ENCODE data around the gene DHX30. TPM values are rescaled to one million over a fixed set of nuclear protein-coding genes. Genes with fewer than 3 reads are reported as not detected.

The DHX30 gene
- total RNA-seq, 1 donor from 2014 or later = 99.5 TPM

DNA sequence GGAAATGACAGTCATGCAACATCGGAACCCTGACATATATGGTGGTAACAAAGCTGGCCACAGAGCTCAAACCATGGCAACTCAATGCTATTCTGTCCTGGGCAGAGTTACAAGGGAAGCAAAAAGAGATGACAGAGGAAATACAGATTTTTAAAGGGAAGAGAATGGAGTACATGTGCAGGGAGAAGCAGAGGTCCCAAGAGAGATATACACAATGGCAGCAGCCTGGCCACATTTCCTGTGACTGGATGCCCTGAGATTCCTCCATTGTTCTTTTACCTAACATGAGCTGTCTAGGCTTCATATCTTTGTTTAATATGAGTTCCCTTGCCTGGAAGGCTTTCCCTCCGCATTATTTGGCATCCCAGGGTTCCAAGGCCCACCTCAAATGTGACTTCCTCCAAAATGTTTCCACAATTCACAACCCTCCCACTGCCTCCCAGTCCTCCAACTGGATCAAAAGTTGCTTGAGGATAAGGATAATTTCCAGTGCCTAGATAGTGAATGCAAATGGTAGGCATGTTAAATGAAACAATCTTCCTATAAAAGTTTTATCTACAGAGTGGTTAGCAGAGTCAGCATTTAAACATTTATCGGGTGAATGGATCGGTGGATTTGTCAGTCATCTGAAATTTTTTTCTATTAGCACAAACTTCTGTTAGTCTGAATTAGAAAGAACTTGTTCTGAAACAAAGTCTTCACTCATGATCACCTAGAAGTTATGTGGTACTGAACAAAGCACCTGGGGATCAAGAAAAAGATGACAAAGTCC, 86.2 kb downstream of the DHX30 start:
- no peak for DNase-seq (ENCODE audit: extremely low spot score, unreplicated experiment)
- H3K27me3 Mint-ChIP-seq = no peaks in the 10 kb centered on the region
- TF ChIP-seq, protein P1, sequence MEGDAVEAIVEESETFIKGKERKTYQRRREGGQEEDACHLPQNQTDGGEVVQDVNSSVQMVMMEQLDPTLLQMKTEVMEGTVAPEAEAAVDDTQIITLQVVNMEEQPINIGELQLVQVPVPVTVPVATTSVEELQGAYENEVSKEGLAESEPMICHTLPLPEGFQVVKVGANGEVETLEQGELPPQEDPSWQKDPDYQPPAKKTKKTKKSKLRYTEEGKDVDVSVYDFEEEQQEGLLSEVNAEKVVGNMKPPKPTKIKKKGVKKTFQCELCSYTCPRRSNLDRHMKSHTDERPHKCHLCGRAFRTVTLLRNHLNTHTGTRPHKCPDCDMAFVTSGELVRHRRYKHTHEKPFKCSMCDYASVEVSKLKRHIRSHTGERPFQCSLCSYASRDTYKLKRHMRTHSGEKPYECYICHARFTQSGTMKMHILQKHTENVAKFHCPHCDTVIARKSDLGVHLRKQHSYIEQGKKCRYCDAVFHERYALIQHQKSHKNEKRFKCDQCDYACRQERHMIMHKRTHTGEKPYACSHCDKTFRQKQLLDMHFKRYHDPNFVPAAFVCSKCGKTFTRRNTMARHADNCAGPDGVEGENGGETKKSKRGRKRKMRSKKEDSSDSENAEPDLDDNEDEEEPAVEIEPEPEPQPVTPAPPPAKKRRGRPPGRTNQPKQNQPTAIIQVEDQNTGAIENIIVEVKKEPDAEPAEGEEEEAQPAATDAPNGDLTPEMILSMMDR (conservative IDR thresholded peaks at IDR 0.05) = no peak
- H3K27ac Mint-ChIP-seq = no peak overlapping the region
- peaks cover 41% of the 10 kb centered on the region for H3K4me1 Mint-ChIP-seq (ENCODE audit: unreplicated experiment)
- H3K9me3 Mint-ChIP-seq = no peaks in the 10 kb centered on the region
- no peak overlapping the region for H3K4me3 Mint-ChIP-seq
- peaks cover 39% of the 10 kb centered on the region for H3K36me3 Mint-ChIP-seq

GRCh38 chr3:47890126-47890827, 87.3 kb downstream of the DHX30 start:
- no peak for DNase-seq (ENCODE audit: extremely low spot score, unreplicated experiment)
- Mint-ChIP-seq H3K27ac (peak overlapping the region; percentile 86), H3K36me3 (peaks cover 33% of the 10 kb centered on the region), H3K4me1 (ENCODE audit: unreplicated experiment) (peaks cover 41% of the 10 kb centered on the region), H3K27me3 (no peaks in the 10 kb centered on the region), H3K4me3 (peak overlapping the region; percentile 67), H3K9me3 (no peaks in the 10 kb centered on the region)
- TF ChIP-seq, protein P1 (conservative IDR thresholded peaks at IDR 0.05) = no peak

DNA sequence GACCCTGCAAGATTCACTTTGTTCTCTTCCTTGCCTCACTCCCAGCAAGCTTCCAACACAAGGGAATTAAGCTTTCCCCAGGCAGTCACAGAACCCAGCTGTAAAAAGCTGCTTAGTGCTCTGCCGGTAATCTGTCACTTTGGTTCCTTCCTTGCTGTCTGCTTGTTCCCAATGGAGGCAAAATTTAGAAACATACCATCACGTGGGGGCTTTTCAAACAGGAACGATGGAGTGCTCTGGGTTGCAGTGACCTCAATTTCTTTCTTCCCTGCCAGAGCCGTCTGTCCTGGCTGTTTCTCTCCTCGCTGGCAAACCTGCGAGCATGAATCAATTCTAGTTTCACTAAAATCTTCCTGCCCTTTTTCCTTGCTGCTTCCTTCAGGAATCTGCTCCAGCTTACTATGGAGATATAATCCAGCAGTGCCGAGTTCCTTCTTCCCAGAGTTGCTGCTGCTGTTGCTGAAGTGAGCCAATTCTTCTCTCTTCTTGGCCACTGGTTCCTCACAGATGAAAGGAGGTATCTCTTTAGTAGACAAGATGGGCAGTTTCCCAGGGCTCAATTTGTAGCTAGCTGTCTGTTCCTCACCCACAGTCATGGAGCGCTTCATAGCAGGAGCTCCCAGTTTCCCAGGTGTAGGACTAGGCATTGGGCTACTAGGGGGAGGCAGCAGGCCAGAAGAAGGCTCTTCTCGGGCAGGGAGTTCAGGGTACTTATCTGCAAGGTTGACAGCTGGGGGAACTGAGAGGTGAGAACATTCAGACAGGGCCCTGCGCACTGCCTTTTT, 88.1 kb downstream of the DHX30 start:
- H3K36me3 Mint-ChIP-seq = peaks cover 36% of the 10 kb centered on the region
- H3K27me3 Mint-ChIP-seq = no peaks in the 10 kb centered on the region
- TF ChIP-seq, protein P1 (conservative IDR thresholded peaks at IDR 0.05) = no peak
- H3K27ac Mint-ChIP-seq = peak overlapping the region; percentile 86
- no peak for DNase-seq (ENCODE audit: extremely low spot score, unreplicated experiment)
- peaks cover 41% of the 10 kb centered on the region for H3K4me1 Mint-ChIP-seq (ENCODE audit: unreplicated experiment)
- H3K9me3 Mint-ChIP-seq = no peaks in the 10 kb centered on the region
- peak overlapping the region; percentile 67 for H3K4me3 Mint-ChIP-seq

DNA sequence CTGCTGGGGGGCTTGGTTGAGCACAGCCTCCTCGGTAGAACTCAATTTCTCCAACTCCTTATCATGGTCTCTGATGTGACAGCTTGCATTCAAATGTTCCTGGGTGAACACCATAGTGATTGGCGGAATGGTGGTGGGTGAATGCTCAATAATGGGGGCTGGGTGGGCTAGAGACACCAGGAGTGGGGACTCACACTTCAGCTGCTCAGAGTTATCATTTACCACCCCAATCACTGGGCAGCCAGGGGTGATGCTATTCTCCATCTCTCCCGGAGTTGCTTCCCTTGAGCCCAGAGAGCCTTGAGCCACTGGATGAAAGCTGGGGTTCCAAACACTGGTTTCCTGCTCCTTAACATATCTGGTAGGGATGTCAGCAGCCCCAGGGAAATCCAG, 88.7 kb downstream of the DHX30 start:
- Mint-ChIP-seq H3K27ac (no peak overlapping the region), H3K9me3 (no peaks in the 10 kb centered on the region), H3K27me3 (no peaks in the 10 kb centered on the region), H3K4me3 (peak overlapping the region; percentile 67), H3K4me1 (ENCODE audit: unreplicated experiment) (peaks cover 41% of the 10 kb centered on the region), H3K36me3 (peaks cover 33% of the 10 kb centered on the region)
- TF ChIP-seq, protein P1 (conservative IDR thresholded peaks at IDR 0.05) = no peak
- DNase-seq (ENCODE audit: extremely low spot score, unreplicated experiment) = no peak

GRCh38 chr3:47892286-47893040, 89.5 kb downstream of the DHX30 start:
- Mint-ChIP-seq H3K36me3 (peaks cover 32% of the 10 kb centered on the region), H3K4me3 (peak overlapping the region; percentile 53), H3K9me3 (no peaks in the 10 kb centered on the region), H3K27ac (peak overlapping the region; percentile 14), H3K27me3 (no peaks in the 10 kb centered on the region), H3K4me1 (ENCODE audit: unreplicated experiment) (peaks cover 41% of the 10 kb centered on the region)
- no peak for DNase-seq (ENCODE audit: extremely low spot score, unreplicated experiment)
- TF ChIP-seq, protein P1 (conservative IDR thresholded peaks at IDR 0.05) = no peak
